Upper lobe of right lung (tissue), 1 donor: ENCODE data around the gene TBC1D1. TPM values are rescaled to one million over a fixed set of nuclear protein-coding genes. Genes with fewer than 3 reads are reported as not detected.

Experiments
- ATAC-seq: fragments of 200-7000 bp; cut with Tn5 transposase; one replicate; pipeline ENCODE4 v1.9.1; 2020; ENCODE audit warnings: mild to moderate bottlenecking, moderate library complexity
- DNase-seq: peaks from one replicate; pipeline ENCODE4 v3.0.0-alpha.2; 2020
- H3K27ac ChIP-seq: fragments of 200-600 bp; one replicate; pipeline ENCODE4 v1.8.0; 2022
- H3K27me3 ChIP-seq: fragments of 200-600 bp; one replicate; pipeline ENCODE4 v1.8.0; 2022; ENCODE audit warnings: mild to moderate bottlenecking
- H3K36me3 ChIP-seq: fragments of 200-600 bp; one replicate; pipeline ENCODE4 v1.8.0; 2022
- H3K4me1 ChIP-seq: fragments of 200-600 bp; one replicate; pipeline ENCODE4 v1.8.0; 2022
- H3K4me3 ChIP-seq: fragments of 200-600 bp; one replicate; pipeline ENCODE4 v1.8.0; 2022; ENCODE audit warnings: mild to moderate bottlenecking
- H3K9me3 ChIP-seq: fragments of 200-600 bp; one replicate; pipeline ENCODE4 v1.8.0; 2022
- CTCF ChIP-seq: fragments of 200-600 bp; IDR thresholded peaks from one replicate; pipeline ENCODE4 v1.8.0; 2022; ENCODE audit warnings: antibody characterized with exemption
- intact Hi-C: fragments of 100-400 bp; cut with DNase I; formaldehyde crosslinking; loops from one replicate; pipeline ENCODE4 v1.11.0; 2022
- total RNA-seq: library from RNA; stranded (reverse); fragmentation: NEBNext Ultra II Directional; extraction: Animal tissue kit (Norgen Biotek cat#: 25700); gene quantifications from one replicate; pipeline ENCODE4 v1.2.1, GENCODE V29; 2021
- donor health status: DM: no; HTN: yes; CAD: no; lungs with severe emphysema.

The TBC1D1 gene
- total RNA-seq, 1 donor from 2014 or later: 61.9 TPM

- Histone ChIP-seq H3K27me3 (no peaks in the 10 kb centered on the region), H3K27ac (no peak overlapping the region), H3K9me3 (no peaks in the 10 kb centered on the region), H3K36me3 (peaks cover 15% of the 10 kb centered on the region), H3K4me3 (no peak overlapping the region), H3K4me1 (no peaks in the 10 kb centered on the region)
- intact Hi-C loops: no loop called here
- DNase-seq: no peak
- TF ChIP-seq CTCF: no peak
- ATAC-seq: no peak
Observed at GRCh38 chr4:38086849-38087226, 196.0 kb downstream of the TBC1D1 start.

- Histone ChIP-seq H3K4me1 (no peaks in the 10 kb centered on the region), H3K27me3 (no peaks in the 10 kb centered on the region), H3K4me3 (no peak overlapping the region), H3K27ac (no peak overlapping the region), H3K9me3 (no peaks in the 10 kb centered on the region), H3K36me3 (peaks cover 15% of the 10 kb centered on the region)
- intact Hi-C loops: no loop called here
- ATAC-seq (no peak), DNase-seq (no peak)
- TF ChIP-seq CTCF: no peak
Observed at GRCh38 chr4:38088321-38088720, 197.4 kb downstream of the TBC1D1 start.

- no peak for TF ChIP-seq CTCF
- intact Hi-C loops: no loop called here
- peaks cover 15% of the 10 kb centered on the region for H3K36me3 ChIP-seq
- H3K4me1 ChIP-seq: no peaks in the 10 kb centered on the region
- no peaks in the 10 kb centered on the region for H3K27me3 ChIP-seq
- no peak overlapping the region for H3K4me3 ChIP-seq
- DNase-seq (no peak), ATAC-seq (no peak)
- no peak overlapping the region for H3K27ac ChIP-seq
- no peaks in the 10 kb centered on the region for H3K9me3 ChIP-seq
Observed at GRCh38 chr4:38089961-38090360, 199.1 kb downstream of the TBC1D1 start.

GRCh38 chr4:38090455-38091246, 199.8 kb downstream of the TBC1D1 start:
- TF ChIP-seq CTCF: no peak
- H3K4me1 ChIP-seq: no peaks in the 10 kb centered on the region
- intact Hi-C loops: no loop called here
- ATAC-seq (no peak), DNase-seq (no peak)
- H3K9me3 ChIP-seq: no peaks in the 10 kb centered on the region
- no peak overlapping the region for H3K27ac ChIP-seq
- no peak overlapping the region for H3K4me3 ChIP-seq
- no peaks in the 10 kb centered on the region for H3K27me3 ChIP-seq
- peaks cover 16% of the 10 kb centered on the region for H3K36me3 ChIP-seq

- no peak for TF ChIP-seq CTCF
Observed at GRCh38 chr4:38091636-38092035, 200.8 kb downstream of the TBC1D1 start.

GRCh38 chr4:38092701-38093100, 201.8 kb downstream of the TBC1D1 start:
- no peak for ATAC-seq
- peaks cover 29% of the 10 kb centered on the region for H3K36me3 ChIP-seq
- TF ChIP-seq CTCF: no peak
- no peaks in the 10 kb centered on the region for H3K4me1 ChIP-seq
- H3K4me3 ChIP-seq: no peak overlapping the region
- intact Hi-C loops: no loop called here
- no peak overlapping the region for H3K27ac ChIP-seq
- DNase-seq: no peak
- H3K9me3 ChIP-seq: no peaks in the 10 kb centered on the region
- no peaks in the 10 kb centered on the region for H3K27me3 ChIP-seq

More at GRCh38 chr4:38091636-38092035, 200.8 kb downstream of the TBC1D1 start:
- H3K4me1 ChIP-seq: no peaks in the 10 kb centered on the region
- ATAC-seq (no peak), DNase-seq (no peak)
- peaks cover 26% of the 10 kb centered on the region for H3K36me3 ChIP-seq
- intact Hi-C loops: no loop called here
- H3K27me3 ChIP-seq: no peaks in the 10 kb centered on the region
- H3K4me3 ChIP-seq: no peak overlapping the region
- H3K27ac ChIP-seq: no peak overlapping the region
- H3K9me3 ChIP-seq: no peaks in the 10 kb centered on the region
